KBM-7 (cell line): Measurements from ENCODE around the gene TNFRSF6B.
A peak's percentile ranks its signal among the peaks of the same experiment; 100 is the strongest.

ENCODE experiments used
- DNase-seq: peaks from one replicate; pipeline ENCODE4 v3.0.0-alpha.2; 2015
- in situ Hi-C: fragments of 300-500 bp; cut with MboI; formaldehyde crosslinking; loops from 2 replicates; pipeline ENCODE4 v1.14.3; 2020; ENCODE audit warnings: low sequenced_read_pairs, low pct_unique_long_range_greater_than_20kb, mixed read lengths

Gene TNFRSF6B

GRCh38 chr20:63733117-63733516 is 36.7 kb downstream of the TNFRSF6B start:
- no peak for DNase-seq
- in situ Hi-C loops, result no loop called here

GRCh38 chr20:63733579-63734081 is 37.2 kb downstream of the TNFRSF6B start:
- in situ Hi-C loops, result no loop called here
- DNase-seq, result no peak

- no peak for DNase-seq
- in situ Hi-C loops, result no loop called here
Observed at GRCh38 chr20:63734111-63734945, 37.9 kb downstream of the TNFRSF6B start.

GRCh38 chr20:63734946-63735858 is 38.8 kb downstream of the TNFRSF6B start:
- DNase-seq, result no peak

GRCh38 chr20:63735859-63736718 is 39.6 kb downstream of the TNFRSF6B start, which contains the start of gene LIME1:
LIME1 (plus strand) TSS chr20:63736664; CDS start chr20:63737550, 886 bp downstream.
- no peak for DNase-seq

More at GRCh38 chr20:63734946-63735858, 38.8 kb downstream of the TNFRSF6B start:
- in situ Hi-C loops, result no loop called here

GRCh38 chr20:63736893-63737694 is 40.6 kb downstream of the TNFRSF6B start:
- no peak for DNase-seq
- in situ Hi-C loops, result no loop called here

More at GRCh38 chr20:63735859-63736718, 39.6 kb downstream of the TNFRSF6B start, which contains the start of gene LIME1:
- in situ Hi-C loops, result no loop called here

GRCh38 chr20:63737695-63737944 is 41.2 kb downstream of the TNFRSF6B start:
- in situ Hi-C loops, result no loop called here

GRCh38 chr20:63737945-63738686 is 41.7 kb downstream of the TNFRSF6B start:
- in situ Hi-C loops, result no loop called here
- no peak for DNase-seq

More at GRCh38 chr20:63737695-63737944, 41.2 kb downstream of the TNFRSF6B start:
- no peak for DNase-seq

GRCh38 chr20:63738687-63739129 is 42.3 kb downstream of the TNFRSF6B start:
- in situ Hi-C loops, result no loop called here
- no peak for DNase-seq

GRCh38 chr20:63739130-63740069 is 42.9 kb downstream of the TNFRSF6B start, which contains the start of gene SLC2A4RG:
SLC2A4RG (plus strand) TSS chr20:63739776; CDS start chr20:63739913, 137 bp downstream.
- DNase-seq, result peak; percentile 51
- in situ Hi-C loops, result no loop called here

- in situ Hi-C loops, result no loop called here
- DNase-seq, result no peak
Observed at GRCh38 chr20:63740070-63740626, 43.7 kb downstream of the TNFRSF6B start.

- DNase-seq, result peak; percentile 89
- in situ Hi-C loops, result no loop called here
Observed at GRCh38 chr20:63740627-63741353, 44.3 kb downstream of the TNFRSF6B start.

GRCh38 chr20:63741354-63741675 is 44.9 kb downstream of the TNFRSF6B start:
- no peak for DNase-seq
- in situ Hi-C loops, result no loop called here

GRCh38 chr20:63741676-63742380 is 45.4 kb downstream of the TNFRSF6B start:
- in situ Hi-C loops, result no loop called here
- DNase-seq, result no peak
